ENCODE results near the gene PACSIN1.

The PACSIN1 gene

DNA sequence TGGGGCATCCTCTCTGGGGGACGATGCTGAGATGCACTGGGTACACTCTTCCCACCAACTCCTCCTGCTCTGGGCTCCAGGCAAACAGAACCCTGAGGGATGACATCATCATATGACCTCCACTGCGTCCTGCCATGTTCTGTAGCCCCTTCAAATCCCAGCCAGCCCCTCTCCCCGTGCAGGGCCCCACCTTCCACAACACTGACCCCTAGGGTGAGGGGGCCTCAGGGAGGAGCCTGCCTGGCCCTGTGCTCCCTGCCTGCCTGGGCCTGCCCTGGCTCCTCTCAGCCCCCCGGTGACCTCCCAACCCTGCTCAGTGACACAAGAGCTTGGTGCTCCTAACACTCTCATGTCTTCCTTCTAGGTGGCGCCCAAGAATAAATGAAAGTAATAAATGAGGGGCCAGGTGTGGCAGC lies 99.9 kb downstream of the PACSIN1 start:
- in situ Hi-C loops (cut with HindIII; ENCODE audit: low pct_ligation_motif_present, low pct_unique_long_range_greater_than_20kb, low sequenced_read_pairs): no loop called here
- DNase-seq: no peak

DNA sequence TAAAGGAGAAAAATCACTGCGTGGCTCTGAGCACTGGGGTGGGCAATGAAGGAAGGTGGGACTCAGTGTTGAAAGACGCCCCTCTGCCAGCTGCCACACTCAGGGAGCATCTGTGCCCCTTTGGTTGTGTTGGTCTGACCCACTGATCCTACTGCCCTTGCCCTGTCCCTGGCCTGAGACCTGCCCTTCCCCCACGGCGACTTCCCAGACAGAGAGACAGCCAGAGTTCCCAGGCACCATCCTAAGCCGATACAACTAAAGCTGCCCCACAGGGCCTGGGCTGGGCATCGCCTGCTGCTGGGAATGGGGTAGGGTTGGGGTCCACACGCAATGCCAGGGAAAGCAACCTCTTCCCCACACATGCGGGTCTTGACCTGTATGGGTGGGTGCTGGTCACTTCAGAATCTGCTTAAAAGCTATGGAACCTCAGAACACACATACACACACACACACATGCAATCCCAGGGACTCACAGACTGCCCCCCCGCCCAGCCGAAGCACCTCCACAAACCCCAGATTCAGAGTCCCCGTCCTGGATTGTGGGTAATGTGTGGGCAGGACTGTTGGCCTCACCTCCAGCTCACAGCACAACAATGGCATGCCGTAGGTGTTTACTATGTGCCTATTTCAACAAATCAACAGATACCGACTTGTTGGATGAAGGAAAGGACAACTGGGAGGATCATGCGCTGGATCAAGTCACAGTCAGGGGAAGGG lies 101.1 kb downstream of the PACSIN1 start:
- in situ Hi-C loops (cut with HindIII; ENCODE audit: low pct_ligation_motif_present, low pct_unique_long_range_greater_than_20kb, low sequenced_read_pairs): no loop called here

DNA sequence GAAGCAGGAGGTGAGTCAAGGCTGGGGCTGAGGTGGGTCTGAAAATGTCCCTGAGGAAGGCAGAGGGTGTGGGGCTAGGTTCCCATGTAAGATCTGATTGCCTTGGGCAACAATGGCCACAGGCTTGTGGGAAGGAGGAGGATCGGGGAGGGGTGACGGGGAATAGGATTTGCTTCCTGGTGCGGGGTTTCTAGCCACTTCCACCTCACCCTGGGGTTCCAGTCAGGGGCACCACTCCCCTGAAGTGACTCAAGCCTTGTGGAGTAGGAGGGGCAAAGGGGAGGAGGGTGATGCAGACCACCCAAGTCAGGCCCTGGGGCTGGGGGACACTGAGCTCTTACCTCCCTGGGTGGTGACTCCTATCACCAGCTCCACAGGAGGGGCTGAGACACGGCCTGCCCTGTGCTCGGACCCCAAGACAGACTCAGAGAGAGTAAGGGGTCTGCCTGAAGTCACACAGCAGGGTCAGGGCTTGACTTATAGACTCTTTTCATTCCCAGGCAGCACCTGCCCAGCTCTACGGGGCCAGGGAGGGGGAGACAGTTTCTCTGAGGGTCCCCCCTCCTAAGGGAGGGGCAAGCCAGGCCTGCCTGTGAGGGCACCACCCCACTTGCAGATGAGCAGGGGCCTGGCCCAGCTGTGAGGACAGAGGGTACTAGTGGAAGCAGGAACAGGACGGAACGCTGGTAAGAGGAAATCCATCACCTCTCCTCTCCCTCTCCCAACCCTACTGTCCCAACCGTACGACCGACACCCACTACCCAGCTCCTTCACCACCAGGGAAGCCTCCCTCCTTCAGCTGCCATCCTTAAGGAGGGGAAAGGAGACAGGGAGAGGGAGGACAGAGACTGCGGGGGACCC lies 102.7 kb downstream of the PACSIN1 start:
- no peak for DNase-seq
- in situ Hi-C loops (cut with HindIII; ENCODE audit: low pct_ligation_motif_present, low pct_unique_long_range_greater_than_20kb, low sequenced_read_pairs): no loop called here

More for the DNA sequence above, 101.1 kb downstream of the PACSIN1 start:
- DNase-seq: no peak

DNA sequence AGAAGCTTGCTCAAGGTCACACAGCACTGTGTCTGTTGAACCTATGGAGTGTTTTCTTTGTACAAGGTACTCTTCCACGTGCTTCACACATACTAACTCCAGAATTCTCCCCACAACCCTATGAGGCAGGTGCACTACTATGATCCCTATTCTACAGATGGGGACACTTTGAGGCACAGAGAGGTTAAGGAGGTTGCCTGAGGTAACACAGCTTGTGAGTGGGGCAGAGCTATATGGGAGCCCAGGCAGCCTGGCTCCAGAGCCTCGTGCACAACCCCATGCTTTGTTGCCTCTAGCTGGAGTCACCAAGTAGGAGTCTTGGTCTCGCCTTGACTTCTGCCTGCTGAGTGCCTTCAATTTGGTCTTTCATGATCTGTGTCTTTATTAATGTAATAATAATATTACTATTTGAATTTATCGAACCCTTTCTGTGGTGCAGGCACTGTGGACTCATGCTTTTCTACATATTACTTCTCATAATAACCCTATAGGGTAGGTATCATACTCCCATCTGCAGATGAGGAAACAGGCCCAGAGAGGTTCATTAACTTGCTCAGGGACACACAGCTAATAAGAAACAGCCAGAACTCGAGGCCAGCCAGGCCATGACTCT lies 103.6 kb downstream of the PACSIN1 start:
- in situ Hi-C loops (cut with HindIII; ENCODE audit: low pct_ligation_motif_present, low pct_unique_long_range_greater_than_20kb, low sequenced_read_pairs): no loop called here
- no peak for DNase-seq

DNA sequence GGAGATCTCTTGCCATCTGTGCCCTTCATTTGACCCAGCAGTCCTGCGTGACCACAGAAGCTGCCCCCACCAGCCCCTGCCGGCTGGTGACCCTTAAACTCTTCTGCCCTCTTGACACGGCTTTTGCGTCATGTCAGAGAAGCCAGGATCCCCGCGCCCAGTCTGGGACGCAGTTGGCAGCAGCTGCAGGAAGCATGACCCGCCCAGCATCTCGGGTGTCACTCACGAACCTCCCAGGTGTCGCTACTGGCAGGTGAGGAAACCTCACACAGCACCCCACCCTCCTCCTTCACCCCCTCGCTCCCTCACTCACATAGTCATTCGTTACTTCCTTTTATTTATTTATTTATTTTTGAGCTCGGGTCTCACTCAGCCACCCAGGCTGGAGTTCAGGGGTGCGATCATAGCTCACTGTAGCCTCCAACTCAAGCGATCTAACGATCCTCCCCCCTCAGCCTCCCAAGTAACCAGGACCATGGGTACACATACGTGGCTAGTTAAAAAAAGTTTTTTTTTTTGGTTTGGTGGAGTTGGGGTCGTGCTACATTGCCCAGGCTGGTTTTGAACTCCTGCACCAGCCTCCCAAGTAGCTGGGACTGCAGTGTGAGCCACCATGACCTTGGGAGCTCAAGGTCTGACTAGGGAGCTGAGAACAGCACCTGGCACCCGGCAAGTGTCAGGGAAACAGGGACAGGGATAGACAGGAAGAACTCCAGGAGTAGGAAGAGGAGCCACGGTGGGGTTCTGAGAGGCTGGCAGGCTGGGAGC lies 104.4 kb downstream of the PACSIN1 start:
- in situ Hi-C loops (cut with HindIII; ENCODE audit: low pct_ligation_motif_present, low pct_unique_long_range_greater_than_20kb, low sequenced_read_pairs): no loop called here
- DNase-seq: no peak

DNA sequence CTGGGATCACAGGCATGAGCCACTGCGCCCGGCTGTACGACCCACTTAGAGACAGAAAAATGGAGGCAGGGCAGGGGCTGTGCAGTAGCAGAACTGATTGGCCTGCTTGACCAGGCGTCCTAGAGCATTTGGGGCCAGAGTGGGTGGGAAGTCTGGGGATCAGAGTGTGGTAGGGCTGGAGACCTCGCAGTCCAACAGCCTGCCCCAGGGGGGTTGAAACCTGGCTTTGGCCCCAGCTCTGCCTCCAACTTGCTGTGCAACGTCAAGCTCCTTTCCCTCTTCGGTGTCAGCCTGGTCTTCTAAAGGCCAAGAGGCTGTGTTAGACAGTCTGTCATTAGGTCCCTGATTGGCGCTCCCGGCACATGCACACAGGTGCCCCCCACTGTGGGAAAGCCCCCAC lies 105.5 kb downstream of the PACSIN1 start:
- DNase-seq: no peak
- in situ Hi-C loops (cut with HindIII; ENCODE audit: low pct_ligation_motif_present, low pct_unique_long_range_greater_than_20kb, low sequenced_read_pairs): no loop called here

DNA sequence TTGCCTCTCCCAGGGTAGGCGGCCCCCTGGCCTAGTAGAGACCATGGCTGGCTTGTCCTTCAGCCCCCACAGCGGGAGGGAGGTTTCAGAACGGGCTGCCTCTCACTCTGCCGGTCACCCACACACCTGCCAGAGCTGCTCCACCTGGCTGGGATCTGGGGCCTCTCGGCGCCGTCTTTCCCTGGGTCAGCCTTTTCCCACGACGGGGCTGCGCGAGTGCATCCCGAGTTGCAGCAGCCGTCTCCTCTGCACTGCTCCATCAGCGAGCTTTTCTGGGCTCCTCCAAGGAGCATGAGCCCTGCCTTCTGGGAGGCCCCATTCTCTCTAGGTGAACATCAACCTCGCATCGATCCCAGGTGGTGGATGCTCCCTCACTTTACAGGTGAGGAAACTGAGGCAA lies 106.1 kb downstream of the PACSIN1 start:
- DNase-seq: no peak
- in situ Hi-C loops (cut with HindIII; ENCODE audit: low pct_ligation_motif_present, low pct_unique_long_range_greater_than_20kb, low sequenced_read_pairs): no loop called here

DNA sequence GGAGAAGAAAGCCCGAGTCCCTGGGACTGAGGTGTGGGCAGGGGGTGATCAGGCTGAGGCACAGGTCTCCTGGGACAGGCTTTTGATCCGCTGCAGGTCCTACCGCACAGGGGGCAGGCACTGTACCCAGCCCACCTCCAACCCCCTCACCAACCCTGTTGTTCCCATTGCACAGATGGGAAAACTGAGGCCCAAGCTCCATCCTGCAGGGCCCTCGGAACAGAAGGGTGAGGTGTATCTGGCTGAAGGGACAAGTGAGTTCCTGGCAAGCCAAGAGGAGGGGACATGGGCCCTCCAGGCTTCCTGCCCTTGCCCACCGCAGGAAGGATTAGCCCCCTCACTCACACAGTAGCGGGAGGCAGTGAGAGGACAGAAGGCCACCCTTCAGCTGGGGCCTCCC lies 106.7 kb downstream of the PACSIN1 start:
- DNase-seq: no peak
- in situ Hi-C loops (cut with HindIII; ENCODE audit: low pct_ligation_motif_present, low pct_unique_long_range_greater_than_20kb, low sequenced_read_pairs): no loop called here

DNA sequence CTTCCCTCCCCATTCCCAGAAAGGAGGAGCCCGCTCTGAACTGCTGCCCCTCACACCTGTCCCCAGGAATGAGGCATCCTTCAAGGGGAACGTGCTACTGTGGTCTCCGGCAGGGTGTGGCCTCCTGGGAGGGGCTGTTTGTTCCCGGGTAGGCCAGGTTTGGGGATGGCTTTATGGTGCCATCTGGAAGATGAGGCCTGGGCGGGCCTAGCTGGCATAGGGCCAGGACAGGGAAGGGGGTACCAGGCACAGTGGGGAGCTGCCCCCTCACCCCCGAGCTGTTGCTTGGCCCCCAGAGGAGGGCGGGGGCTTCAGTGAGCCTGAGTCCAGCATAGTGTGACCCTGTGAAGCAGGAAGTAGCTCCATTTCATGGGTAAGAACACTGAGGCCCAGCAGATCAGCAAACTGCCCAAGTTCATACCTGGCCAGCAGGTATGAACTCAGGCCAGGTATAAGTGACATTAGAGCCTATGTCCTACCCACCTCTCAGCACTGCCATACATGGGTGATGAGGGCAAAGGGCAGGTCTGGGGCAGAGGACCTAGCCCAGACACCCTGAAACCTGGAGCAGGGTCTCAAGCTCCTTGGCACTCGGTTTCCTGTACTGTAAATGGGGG lies 107.8 kb downstream of the PACSIN1 start:
- in situ Hi-C loops (cut with HindIII; ENCODE audit: low pct_ligation_motif_present, low pct_unique_long_range_greater_than_20kb, low sequenced_read_pairs): no loop called here
- DNase-seq: no peak

DNA sequence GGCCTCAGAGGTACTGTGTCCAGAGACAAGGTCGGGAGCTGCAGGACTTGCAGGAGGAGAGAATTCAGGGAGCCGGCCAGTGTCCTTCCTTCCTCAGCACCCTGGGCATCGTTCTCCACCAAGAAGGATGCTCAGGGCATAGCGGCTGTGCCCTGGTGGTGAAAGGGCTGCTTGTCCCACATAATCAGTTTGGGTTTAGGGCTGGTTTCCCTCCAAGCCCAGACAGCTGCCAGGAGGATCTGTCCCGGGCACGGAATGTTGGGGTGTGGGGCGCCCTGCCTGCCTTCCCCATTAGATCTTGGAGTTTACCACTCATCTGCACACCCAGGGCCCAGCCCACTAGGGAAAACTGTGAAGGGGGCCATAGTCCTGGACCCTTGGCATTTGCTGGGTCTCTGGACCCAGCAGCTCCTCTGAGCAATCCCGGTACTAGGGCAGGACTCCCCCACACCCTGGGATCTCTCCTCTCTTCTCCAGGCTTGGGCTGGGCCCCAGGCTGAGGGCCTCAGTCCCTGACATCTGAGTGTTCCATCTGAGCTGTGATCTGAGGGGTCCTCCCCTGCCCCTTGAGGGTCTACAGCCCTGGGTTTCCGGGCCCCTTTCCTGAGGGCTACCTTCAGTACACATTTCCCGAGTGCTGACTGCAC lies 108.9 kb downstream of the PACSIN1 start:
- DNase-seq: no peak
- in situ Hi-C loops (cut with HindIII; ENCODE audit: low pct_ligation_motif_present, low pct_unique_long_range_greater_than_20kb, low sequenced_read_pairs): no loop called here

DNA sequence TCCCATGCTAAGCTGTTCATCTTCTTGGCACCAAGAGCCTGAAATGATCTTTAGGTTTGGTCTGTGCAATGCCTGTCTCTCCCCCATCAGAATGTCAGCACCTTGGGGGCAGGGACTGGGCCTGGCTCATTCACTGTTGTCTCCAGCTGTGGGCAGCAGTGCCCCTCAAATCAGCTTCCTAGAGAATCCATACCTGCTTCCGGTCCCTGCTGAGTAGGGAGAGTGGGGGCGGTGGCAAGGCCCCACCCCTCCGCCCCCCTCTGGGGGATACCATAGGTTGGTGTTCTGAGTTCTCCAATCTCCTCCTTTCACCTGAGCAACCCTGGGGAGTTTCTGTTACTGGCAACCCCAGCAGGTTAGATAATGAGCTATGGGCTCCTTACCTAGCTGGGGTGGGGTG lies 109.5 kb downstream of the PACSIN1 start:
- in situ Hi-C loops (cut with HindIII; ENCODE audit: low pct_ligation_motif_present, low pct_unique_long_range_greater_than_20kb, low sequenced_read_pairs): no loop called here
- DNase-seq: no peak

DNA sequence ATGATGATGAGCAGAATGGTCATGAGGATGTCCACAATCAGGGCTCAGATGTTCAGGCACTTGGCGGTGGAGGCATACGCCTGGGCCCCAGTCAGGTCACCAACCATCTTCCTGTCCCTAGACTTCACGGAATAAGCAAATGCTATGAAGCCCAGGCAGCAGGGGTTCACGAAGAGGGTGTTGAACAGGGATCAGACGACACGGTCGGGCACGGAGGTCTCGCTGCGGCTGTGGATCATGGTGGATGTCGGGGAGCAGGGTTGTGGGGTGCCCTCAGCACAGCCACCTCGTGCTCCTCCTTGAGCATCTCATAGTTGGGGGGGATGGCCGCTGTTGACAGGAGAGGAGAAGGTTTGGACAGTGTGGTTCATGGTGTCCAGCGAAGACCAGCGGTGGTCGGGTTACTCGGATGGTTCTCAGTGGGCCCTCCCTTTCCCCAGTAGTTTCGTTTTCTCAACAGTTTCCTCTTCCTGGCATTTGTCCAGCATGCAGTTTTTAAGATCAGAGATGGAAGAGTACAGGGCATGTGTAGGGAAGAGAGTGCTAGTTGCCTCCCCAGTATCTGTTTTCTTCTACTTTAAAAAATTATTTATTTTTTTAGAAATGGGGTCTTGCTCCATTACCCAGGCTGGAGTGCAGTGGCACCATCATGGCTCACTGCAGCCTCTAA lies 110.5 kb downstream of the PACSIN1 start:
- no peak for DNase-seq

DNA sequence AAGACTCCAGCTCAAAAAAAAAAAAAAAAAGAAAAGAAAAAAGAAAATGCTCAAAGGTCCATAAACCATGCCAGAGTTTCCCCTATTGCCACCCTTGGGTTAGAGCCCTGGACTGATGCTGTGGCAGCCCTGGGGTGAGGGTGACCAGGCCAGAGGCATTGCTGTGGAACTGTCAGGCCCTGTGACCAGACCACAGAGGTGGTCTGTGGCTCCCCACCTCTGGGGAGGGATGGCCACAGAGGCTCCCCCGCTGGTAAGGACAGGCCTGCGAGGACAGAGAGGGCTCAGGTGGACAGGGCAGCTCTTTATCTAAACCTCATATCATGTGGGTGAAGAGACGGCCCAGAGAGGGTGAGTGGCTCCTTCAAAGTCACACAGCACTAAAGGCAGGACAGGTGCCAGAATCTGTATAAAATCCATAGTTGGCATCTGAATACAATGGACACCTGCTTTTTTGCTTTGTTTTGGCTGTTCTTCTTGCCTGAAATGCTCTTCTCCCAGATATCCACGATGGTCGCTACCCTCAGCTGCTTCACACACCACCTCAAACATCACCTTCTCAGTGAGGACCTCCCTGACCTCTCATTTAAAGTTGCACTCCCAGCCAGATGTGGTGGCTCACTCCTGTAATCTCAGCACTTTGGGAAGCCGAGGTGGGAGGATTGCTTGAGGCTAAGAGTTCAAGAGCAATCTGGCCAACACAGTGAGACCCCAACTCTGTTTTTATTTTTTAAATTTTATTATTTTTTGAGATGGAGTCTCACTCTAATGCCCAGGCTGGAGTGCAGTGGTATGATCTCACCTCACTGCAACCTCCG lies 112.8 kb downstream of the PACSIN1 start:
- no peak for DNase-seq
- in situ Hi-C loops (cut with HindIII; ENCODE audit: low pct_ligation_motif_present, low pct_unique_long_range_greater_than_20kb, low sequenced_read_pairs): no loop called here

More for the DNA sequence above, 110.5 kb downstream of the PACSIN1 start:
- in situ Hi-C loops (cut with HindIII; ENCODE audit: low pct_ligation_motif_present, low pct_unique_long_range_greater_than_20kb, low sequenced_read_pairs): no loop called here

DNA sequence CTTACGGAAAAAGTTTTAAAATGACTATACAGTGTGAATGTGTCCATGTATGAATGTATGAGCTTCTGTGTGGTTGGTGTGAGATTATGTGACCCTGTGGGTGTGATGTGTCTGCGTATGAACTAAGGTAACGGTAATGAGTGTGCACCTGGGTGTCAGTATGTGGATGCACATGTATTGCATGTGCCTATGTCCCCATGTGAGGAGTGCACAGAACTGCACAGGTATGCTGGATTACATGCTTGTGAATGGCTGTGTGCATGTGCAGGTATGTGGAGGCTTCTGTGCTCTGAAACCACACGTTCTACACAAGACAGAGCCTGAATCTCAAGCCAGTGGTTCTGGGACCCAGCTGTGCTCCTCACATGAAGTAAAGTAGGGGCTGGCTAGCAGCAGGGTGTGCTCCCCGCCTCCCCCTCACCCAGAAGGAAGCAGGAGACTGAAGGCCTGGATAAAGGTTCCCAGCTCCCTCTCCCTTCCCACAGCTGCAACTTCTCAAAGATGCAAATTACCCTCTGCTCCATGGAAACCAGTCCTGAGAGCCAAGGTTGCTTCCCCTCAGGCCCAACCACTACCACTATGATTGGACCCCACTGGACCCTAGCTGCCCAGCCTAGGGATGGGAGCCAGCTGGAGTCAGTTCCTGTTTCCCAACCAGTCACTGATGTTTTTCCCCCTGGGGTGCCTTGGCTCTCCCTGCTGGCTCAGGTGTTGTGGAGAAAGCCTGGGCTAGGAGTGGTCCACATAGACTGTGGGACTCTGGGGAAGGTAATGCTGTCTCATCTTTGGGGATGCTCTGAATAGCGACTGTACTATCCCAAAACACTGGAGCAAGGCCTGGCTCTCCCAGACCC lies 115.1 kb downstream of the PACSIN1 start:
- in situ Hi-C loops (cut with HindIII; ENCODE audit: low pct_ligation_motif_present, low pct_unique_long_range_greater_than_20kb, low sequenced_read_pairs): no loop called here
- DNase-seq: no peak

DNA sequence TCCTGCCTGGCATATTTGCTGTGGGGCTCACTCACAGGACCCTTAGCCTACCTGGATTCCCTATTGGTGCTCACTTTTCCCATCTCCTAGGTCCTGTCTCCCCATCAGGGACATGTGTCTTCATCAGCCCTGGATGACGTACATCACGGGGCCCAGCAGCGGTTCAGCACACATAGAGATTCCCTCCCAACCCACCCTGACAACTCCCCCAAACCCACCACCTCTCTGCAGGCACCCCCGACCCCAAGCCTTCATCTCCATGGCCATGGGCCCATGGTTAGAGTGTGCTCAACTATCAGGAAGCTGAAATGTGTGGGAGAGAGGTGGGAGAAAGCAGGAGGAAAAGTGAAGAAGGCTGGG lies 115.7 kb downstream of the PACSIN1 start:
- no peak for DNase-seq
- in situ Hi-C loops (cut with HindIII; ENCODE audit: low pct_ligation_motif_present, low pct_unique_long_range_greater_than_20kb, low sequenced_read_pairs): no loop called here

DNA sequence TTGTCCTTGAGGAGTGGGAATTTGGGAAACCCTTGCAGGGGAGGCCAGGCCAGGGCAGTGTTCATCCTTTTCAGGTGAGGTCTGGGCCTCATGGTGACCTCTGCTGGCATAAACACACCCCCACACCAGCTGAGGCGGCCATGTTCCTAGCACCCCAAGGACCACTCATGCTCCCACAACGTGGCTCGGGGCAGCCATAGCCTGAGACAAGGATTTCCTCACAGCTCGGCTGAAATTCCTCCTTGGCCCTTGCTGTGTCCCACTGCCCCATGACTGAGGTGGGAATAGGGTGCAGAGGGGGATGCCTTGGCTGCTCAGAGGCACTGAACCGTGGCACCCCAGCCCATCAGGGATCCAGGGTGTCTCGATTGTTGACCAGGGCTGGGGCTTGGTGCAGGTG lies 117.6 kb downstream of the PACSIN1 start:
- DNase-seq: no peak
- in situ Hi-C loops (cut with HindIII; ENCODE audit: low pct_ligation_motif_present, low pct_unique_long_range_greater_than_20kb, low sequenced_read_pairs): no loop called here

Measured in ACHN (cell line).